Measurements from ENCODE around the gene TRIM14.

The TRIM14 gene, protein sequence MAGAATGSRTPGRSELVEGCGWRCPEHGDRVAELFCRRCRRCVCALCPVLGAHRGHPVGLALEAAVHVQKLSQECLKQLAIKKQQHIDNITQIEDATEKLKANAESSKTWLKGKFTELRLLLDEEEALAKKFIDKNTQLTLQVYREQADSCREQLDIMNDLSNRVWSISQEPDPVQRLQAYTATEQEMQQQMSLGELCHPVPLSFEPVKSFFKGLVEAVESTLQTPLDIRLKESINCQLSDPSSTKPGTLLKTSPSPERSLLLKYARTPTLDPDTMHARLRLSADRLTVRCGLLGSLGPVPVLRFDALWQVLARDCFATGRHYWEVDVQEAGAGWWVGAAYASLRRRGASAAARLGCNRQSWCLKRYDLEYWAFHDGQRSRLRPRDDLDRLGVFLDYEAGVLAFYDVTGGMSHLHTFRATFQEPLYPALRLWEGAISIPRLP

DNA sequence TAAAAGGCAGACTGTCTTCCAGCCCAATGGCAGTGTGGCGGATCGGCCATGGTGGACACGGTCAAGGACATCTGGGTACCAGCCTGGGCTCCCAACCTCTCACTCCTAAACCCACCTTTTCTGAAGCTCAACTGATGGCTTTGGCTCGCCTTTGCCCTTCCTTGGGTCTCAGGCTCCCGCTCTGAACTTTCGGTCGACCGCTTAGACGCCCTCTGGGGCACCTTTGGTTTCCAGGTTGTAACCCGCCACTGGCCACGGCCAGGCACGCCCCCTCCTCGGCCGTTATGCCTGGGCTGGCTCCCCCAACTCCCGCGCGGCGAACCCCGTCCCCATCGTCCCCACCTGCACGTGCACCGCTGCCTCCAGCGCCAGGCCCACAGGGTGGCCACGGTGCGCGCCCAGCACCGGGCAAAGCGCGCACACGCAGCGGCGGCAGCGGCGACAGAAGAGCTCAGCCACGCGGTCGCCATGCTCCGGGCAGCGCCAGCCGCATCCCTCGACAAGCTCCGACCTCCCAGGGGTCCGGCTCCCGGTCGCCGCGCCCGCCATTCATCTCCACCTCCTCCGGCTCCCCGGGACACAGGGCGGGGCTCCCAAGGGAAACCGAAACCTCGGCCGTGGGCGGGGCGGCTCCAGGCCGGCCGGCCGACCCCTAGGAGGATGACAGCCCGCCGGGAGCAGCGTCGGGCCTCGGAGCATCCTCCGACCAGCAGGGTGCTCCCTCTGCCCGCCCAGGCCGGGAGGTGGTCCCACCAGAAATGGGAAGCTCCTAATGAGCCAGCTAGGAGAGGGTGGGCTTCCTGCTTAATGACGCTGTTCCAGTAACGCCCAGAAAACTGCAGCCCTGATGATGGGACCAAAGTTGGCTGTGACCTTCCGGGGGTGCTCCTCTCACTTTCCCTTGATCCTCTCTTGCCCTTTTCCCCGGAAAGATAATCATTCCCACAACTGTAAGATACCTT, at the start of gene TRIM14:
TRIM14 (minus strand) TSS at position 583 of the 962 bp plus-strand sequence; CDS start at position 549, 34 bp downstream.
- TF ChIP-seq CTCF (conservative IDR thresholded peaks at IDR 0.05; ENCODE audit: low read length) = peak; percentile 23
- DNase-seq (ENCODE audit: low read depth) = peak; percentile 41

GRCh38 chr9:98168153-98168780, 49.2 kb upstream of the TRIM14 start:
- no peak overlapping the region for H3K4me3 ChIP-seq (ENCODE audit: low read length)
- TF ChIP-seq CTCF (conservative IDR thresholded peaks at IDR 0.05; ENCODE audit: low read length) = no peak
- DNase-seq (ENCODE audit: low read depth) = no peak

More for the DNA sequence above, at the start of gene TRIM14:
- peak within 1 kb of the TSS; percentile 77 for H3K4me3 ChIP-seq (ENCODE audit: low read length)

DNA sequence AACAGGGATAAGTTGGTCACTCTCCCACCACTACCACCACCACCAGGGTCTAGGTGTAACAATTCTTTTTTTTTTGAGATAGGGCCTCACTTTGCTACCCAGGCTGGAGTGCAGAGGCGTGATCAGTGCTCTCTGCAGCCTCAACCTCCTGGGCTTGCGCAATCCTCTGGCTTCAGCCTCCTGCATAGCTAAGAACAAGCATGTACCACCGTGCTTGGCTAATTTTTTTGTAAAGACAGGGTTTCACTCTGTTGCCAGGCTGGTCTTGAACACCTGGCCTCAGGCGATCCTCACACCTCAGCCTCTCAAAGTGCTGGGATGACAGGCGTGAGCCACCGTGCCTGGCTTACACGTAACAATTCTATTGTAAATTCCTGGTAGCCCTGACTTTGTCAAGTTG, 45.9 kb upstream of the TRIM14 start:
- no peak overlapping the region for H3K4me3 ChIP-seq (ENCODE audit: low read length)
- TF ChIP-seq CTCF (conservative IDR thresholded peaks at IDR 0.05; ENCODE audit: low read length) = no peak
- no peak for DNase-seq (ENCODE audit: low read depth)

GRCh38 chr9:98162613-98163012, 43.6 kb upstream of the TRIM14 start:
- no peak overlapping the region for H3K4me3 ChIP-seq (ENCODE audit: low read length)
- no peak for DNase-seq (ENCODE audit: low read depth)
- TF ChIP-seq CTCF (conservative IDR thresholded peaks at IDR 0.05; ENCODE audit: low read length) = no peak

DNA sequence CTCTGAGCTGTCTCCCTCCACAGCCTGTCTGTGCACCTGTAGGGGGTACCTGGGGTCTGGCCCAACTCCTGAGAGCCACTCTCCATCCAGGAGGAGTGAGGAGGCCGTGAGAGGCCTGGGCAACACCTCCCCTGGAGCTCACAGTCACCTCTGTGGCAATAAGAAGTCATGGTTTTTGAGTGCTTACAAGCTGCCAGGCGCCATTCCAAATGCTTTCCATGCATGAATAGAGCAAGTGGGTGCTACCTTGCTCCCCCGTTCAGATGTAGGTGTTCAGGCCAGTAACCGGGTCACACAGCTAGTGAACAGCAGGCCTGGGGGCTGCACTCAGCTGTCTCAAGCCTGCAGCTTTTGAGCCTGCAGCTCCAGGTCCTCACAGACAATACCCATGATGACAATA, 42.8 kb upstream of the TRIM14 start:
- no peak for TF ChIP-seq CTCF (conservative IDR thresholded peaks at IDR 0.05; ENCODE audit: low read length)
- DNase-seq (ENCODE audit: low read depth) = no peak
- no peak overlapping the region for H3K4me3 ChIP-seq (ENCODE audit: low read length)

- TF ChIP-seq CTCF (conservative IDR thresholded peaks at IDR 0.05; ENCODE audit: low read length) = no peak
Measured at GRCh38 chr9:98159790-98160189, 40.8 kb upstream of the TRIM14 start.

More at GRCh38 chr9:98159790-98160189, 40.8 kb upstream of the TRIM14 start:
- no peak overlapping the region for H3K4me3 ChIP-seq (ENCODE audit: low read length)
- no peak for DNase-seq (ENCODE audit: low read depth)
